Small intestine (tissue), 16 donors: ENCODE data around the gene SPATA20. TPM values are rescaled to one million over a fixed set of nuclear protein-coding genes. Genes with fewer than 3 reads are reported as not detected.

Source experiments
- DNase-seq, 2 donors: peaks; one replicate each; pipeline versions ENCODE4 v3.0.0 to v3.0.0-alpha.2; 2013
- FAIRE-seq: peaks from 2 replicates; lab custom pipeline; 2012; peaks lifted over from hg19 to GRCh38; lab: Jason Lieb, UNC
- H3K27ac ChIP-seq, 3 donors: one replicate each; pipeline ENCODE4 v1.5.1; 2013; ENCODE audit warnings: low read length in 2 of 3, mild to moderate bottlenecking in 2 of 3, control low read depth in 1 of 3, inconsistent platforms in 1 of 3, low read depth in 1 of 3, moderate library complexity in 1 of 3
- H3K27me3 ChIP-seq, 3 donors: one replicate each; pipeline ENCODE4 v1.6.1; 2013; ENCODE audit warnings: low read length in 3 of 3, inconsistent platforms in 1 of 3; ENCODE audit not compliant: control insufficient read depth in 3 of 3, insufficient read depth in 3 of 3
- H3K36me3 ChIP-seq, 3 donors: one replicate each; pipeline ENCODE4 v1.6.1; 2013; ENCODE audit warnings: low read length in 3 of 3, inconsistent platforms in 1 of 3, low read depth in 1 of 3, mild to moderate bottlenecking in 1 of 3, moderate library complexity in 1 of 3; ENCODE audit not compliant: control insufficient read depth in 3 of 3, insufficient read depth in 2 of 3
- H3K4me1 ChIP-seq, 3 donors: one replicate each; pipeline ENCODE4 v1.6.1; 2013; ENCODE audit warnings: low read length in 2 of 3, inconsistent platforms in 1 of 3, low read depth in 1 of 3, mild to moderate bottlenecking in 1 of 3, moderate library complexity in 1 of 3; ENCODE audit not compliant: control insufficient read depth in 3 of 3, insufficient read depth in 2 of 3
- H3K4me3 ChIP-seq, 3 donors: one replicate each; pipeline ENCODE4 v1.5.1; 2013; ENCODE audit warnings: low read length in 3 of 3, control low read depth in 1 of 3, inconsistent platforms in 1 of 3, low read depth in 1 of 3, mild to moderate bottlenecking in 1 of 3, moderate library complexity in 1 of 3
- H3K9me3 ChIP-seq, 2 donors: one replicate each; pipeline ENCODE4 v1.6.1; 2013; ENCODE audit warnings: low read depth in 1 of 2, low read length in 1 of 2; ENCODE audit not compliant: control insufficient read depth in 2 of 2, insufficient read depth in 1 of 2
- WGBS, 3 donors: extraction: QIAGEN DNeasy Blood & Tissue Kit; methylation state at CpG; one replicate each; pipeline ENCODE4 v1.1.7; 2013; 5-methylcytosine and 5-hydroxymethylcytosine counted together
- long read RNA-seq, 10 donors: transcript quantifications; one replicate each; lab custom pipeline, GENCODE V29; 2026
- polyA plus RNA-seq, 4 donors: library from polyadenylated mRNA; stranded (reverse) in 3 of 4; unstranded in 1 of 4; fragments of 200-250 nt in 3 of 4; fragments of 120-200 nt in 1 of 4; gene quantifications; one replicate each; pipeline versions ENCODE4 v1.2.1 to v1.2.3, GENCODE V29; 2013
- donor health status: healthy with polysubstance abuse.
- donor health status: control.
- donor health status: control.
- donor health status: Bipolar disorder and iron deficiency.
- donor health status: healthy.

The SPATA20 gene
- 10 to 100 TPM in 3 of 4 donors, 1 to 10 TPM in 1; 7.0 to 67.0 (median 23.6) TPM for polyA plus RNA-seq
- long read RNA-seq, donor 1 = 0 reads
- long read RNA-seq, donor 2, partial matches to known transcripts = 13 of 15 reads
- long read RNA-seq, donor 2, other reads (novel, unspliced or antisense) = 0 of 15 reads
- long read RNA-seq, donor 3, partial matches to known transcripts = 17 of 17 reads
- long read RNA-seq, donor 3, other reads (novel, unspliced or antisense) = 0 of 17 reads
- long read RNA-seq, donor 4 = 0 reads
- long read RNA-seq, donor 5, partial matches to known transcripts = 6 of 7 reads
- long read RNA-seq, donor 5, other reads (novel, unspliced or antisense) = 0 of 7 reads
- long read RNA-seq, donor 6, partial matches to known transcripts = 37 of 42 reads
- long read RNA-seq, donor 6, other reads (novel, unspliced or antisense) = 0 of 42 reads
- long read RNA-seq, donor 7, transcript SPATA20-201 (17 exons, 2,719 nt) = minor isoform, 5 of 73 reads
- long read RNA-seq, donor 7, transcript SPATA20-205 (17 exons, 2,734 nt) = major isoform, 6 of 73 reads
- long read RNA-seq, donor 7, partial matches to known transcripts = 62 of 73 reads
- long read RNA-seq, donor 7, other reads (novel, unspliced or antisense) = 0 of 73 reads
- long read RNA-seq, donor 8 = 0 reads
- long read RNA-seq, donor 9, partial matches to known transcripts = 13 of 16 reads
- long read RNA-seq, donor 9, other reads (novel, unspliced or antisense) = 0 of 16 reads
- long read RNA-seq, donor 10, partial matches to known transcripts = 12 of 13 reads
- long read RNA-seq, donor 10, other reads (novel, unspliced or antisense) = 0 of 13 reads

DNA sequence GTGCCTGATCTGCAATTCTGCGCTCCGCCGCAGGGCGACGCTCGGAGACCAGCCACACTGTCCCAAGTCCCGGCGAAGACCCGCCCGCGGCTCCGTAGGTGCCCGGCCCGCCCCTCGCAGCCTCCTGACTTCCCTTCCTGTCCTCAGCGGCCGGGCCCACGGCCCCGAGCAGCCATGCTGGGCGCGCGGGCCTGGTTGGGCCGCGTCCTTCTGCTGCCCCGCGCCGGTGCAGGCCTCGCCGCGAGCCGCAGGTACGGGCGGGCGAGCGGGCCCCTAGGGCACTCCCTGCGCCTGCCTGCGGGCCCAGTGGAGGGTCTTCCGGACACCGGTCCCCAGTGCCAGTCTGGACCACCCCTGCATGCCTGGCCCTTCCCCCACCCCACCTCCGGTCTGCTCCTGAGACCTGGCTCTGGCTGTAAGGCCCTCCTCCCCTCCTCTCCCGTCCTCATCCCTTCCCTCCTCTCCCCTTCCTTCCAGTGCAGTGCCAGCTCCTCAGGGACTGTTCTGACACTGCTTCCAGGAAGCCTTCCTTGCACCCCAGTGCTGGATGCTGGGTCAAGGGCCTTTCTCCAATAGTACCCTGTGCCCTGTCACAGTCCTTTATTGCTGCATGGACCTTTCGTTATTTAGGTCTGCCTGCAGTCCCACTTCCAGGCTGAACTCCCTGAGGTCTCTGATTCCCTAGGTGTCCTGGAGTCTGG is at the start of gene SPATA20:
SPATA20 (plus strand) TSS at position 140 of the 701 bp plus-strand sequence; CDS start at position 175, 35 bp downstream.
- 2 to 3% (median 2%) methylated on average over 30 to 42 of the region's 42 CpGs for WGBS, 3 donors
- Histone ChIP-seq H3K36me3 (peaks cover 0 to 40% (median 0%) of the 10 kb centered on the region in 3 donors), H3K9me3 (no peaks in the 10 kb centered on the region), H3K27me3 (no peaks in the 10 kb centered on the region), H3K4me1 (peaks cover 0 to 35% (median 4%) of the 10 kb centered on the region in 3 donors), H3K27ac (peak within 1 kb of the TSS in 1 of 3 donors; percentile 37), H3K4me3 (peak within 1 kb of the TSS; percentile 37 to 55 (median 44))
- DNase-seq = peak; percentile 92 to 96
- FAIRE-seq = no peak

GRCh38 chr17:50498021-50498874 is 48.7 kb upstream of the SPATA20 start:
- H3K27me3 ChIP-seq = no peaks in the 10 kb centered on the region
- DNase-seq = peak in 1 of 2 donors; percentile 84

GRCh38 chr17:50499270-50499669 is 47.7 kb upstream of the SPATA20 start:
- FAIRE-seq (no peak), DNase-seq (no peak)
- Histone ChIP-seq H3K9me3 (no peaks in the 10 kb centered on the region), H3K27ac (no peak overlapping the region), H3K4me1 (peaks cover 0 to 8% (median 5%) of the 10 kb centered on the region in 3 donors), H3K27me3 (no peaks in the 10 kb centered on the region), H3K4me3 (no peak overlapping the region), H3K36me3 (no peaks in the 10 kb centered on the region)

More at GRCh38 chr17:50498021-50498874, 48.7 kb upstream of the SPATA20 start:
- peaks cover 0 to 8% (median 4%) of the 10 kb centered on the region in 3 donors for H3K4me1 ChIP-seq
- H3K36me3 ChIP-seq = no peaks in the 10 kb centered on the region
- H3K4me3 ChIP-seq = no peak overlapping the region
- peak overlapping the region in 2 of 3 donors; percentile 30 to 33 for H3K27ac ChIP-seq
- H3K9me3 ChIP-seq = no peaks in the 10 kb centered on the region
- 16 to 64% (median 42%) methylated on average over 7 of the region's 7 CpGs for WGBS, 3 donors
- FAIRE-seq = no peak

DNA sequence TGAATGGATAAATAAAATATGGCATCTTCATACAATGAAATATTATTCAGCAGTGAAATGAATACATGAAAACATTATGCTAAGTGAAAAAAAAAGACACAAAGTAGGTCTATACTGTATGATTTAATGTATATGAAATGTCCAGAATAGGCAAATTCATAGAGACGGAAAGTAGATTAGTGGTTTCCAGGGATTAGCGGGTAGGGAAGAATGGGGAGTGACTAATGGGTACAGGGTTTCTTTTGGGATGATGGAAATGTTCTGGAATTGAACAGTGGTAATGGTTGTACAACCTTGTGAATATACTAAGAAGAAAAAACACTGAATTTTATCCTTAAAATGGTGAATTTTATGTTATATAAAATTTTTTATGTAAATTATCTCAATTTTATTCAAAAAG is 47.3 kb upstream of the SPATA20 start:
- no peak overlapping the region for H3K4me3 ChIP-seq
- no peaks in the 10 kb centered on the region for H3K36me3 ChIP-seq
- H3K4me1 ChIP-seq = peaks cover 2 to 8% (median 6%) of the 10 kb centered on the region in 3 donors
- H3K27ac ChIP-seq = no peak overlapping the region
- H3K27me3 ChIP-seq = no peaks in the 10 kb centered on the region
- no peaks in the 10 kb centered on the region for H3K9me3 ChIP-seq
- FAIRE-seq (no peak), DNase-seq (no peak)
- 94 to 98% (median 97%) methylated on average over 2 of the region's 2 CpGs for WGBS, 3 donors

DNA sequence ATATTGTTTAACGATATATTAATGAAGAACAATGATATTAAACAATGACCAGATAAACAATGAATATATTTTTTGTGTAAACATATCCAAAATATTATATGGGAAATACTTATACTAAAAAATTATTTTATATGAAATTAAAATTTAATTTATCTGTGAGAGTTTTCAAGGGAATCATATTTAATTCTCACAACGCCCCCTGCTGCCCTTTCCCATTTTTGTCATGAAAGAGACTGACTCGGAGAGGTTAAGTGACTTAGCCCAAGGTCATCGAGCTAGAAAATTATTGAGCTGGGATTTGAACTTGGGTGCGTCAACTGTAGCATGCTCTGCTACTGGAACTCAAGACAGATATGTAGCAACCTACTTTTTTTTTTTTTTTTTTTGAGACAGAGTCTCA is 45.9 kb upstream of the SPATA20 start:
- no peak for FAIRE-seq
- H3K27ac ChIP-seq = no peak overlapping the region
- WGBS, 3 donors = 22 to 46% (median 32%) methylated on average over 5 of the region's 5 CpGs

GRCh38 chr17:50502301-50502990 is 44.5 kb upstream of the SPATA20 start:
- peaks cover 6 to 17% (median 10%) of the 10 kb centered on the region in 3 donors for H3K4me1 ChIP-seq
- WGBS, 3 donors = 67 to 78% (median 75%) methylated on average over 9 of the region's 9 CpGs
- no peaks in the 10 kb centered on the region for H3K27me3 ChIP-seq
- FAIRE-seq (no peak), DNase-seq (no peak)
- H3K4me3 ChIP-seq = no peak overlapping the region
- peak overlapping the region in 2 of 3 donors; percentile 9 to 23 for H3K27ac ChIP-seq
- no peaks in the 10 kb centered on the region for H3K9me3 ChIP-seq
- H3K36me3 ChIP-seq = no peaks in the 10 kb centered on the region

More for the DNA sequence above, 45.9 kb upstream of the SPATA20 start:
- no peaks in the 10 kb centered on the region for H3K27me3 ChIP-seq
- H3K36me3 ChIP-seq = no peaks in the 10 kb centered on the region
- peaks cover 5 to 14% (median 10%) of the 10 kb centered on the region in 3 donors for H3K4me1 ChIP-seq
- H3K4me3 ChIP-seq = no peak overlapping the region
- DNase-seq = peak; percentile 45 to 86
- H3K9me3 ChIP-seq = no peaks in the 10 kb centered on the region

GRCh38 chr17:50505591-50506130 is 41.3 kb upstream of the SPATA20 start:
- H3K36me3 ChIP-seq = peaks cover 0 to 2% (median 0%) of the 10 kb centered on the region in 3 donors
- H3K9me3 ChIP-seq = no peaks in the 10 kb centered on the region
- WGBS, 3 donors = 44 to 52% (median 47%) methylated on average over 7 of the region's 7 CpGs
- no peak overlapping the region for H3K4me3 ChIP-seq
- peak; percentile 42 to 68 for DNase-seq
- peaks cover 4 to 25% (median 6%) of the 10 kb centered on the region in 3 donors for H3K4me1 ChIP-seq
- no peaks in the 10 kb centered on the region for H3K27me3 ChIP-seq
- H3K27ac ChIP-seq = peak overlapping the region in 2 of 3 donors; percentile 17 to 47
- no peak for FAIRE-seq
